Esophagus squamous epithelium (tissue), 4 donors: ENCODE data around the gene DOCK3.
"Not testable (repeated sequence)": the region's sequence is repeated elsewhere in the genome, so short reads cannot be mapped to it uniquely, and the experiment has no call there.

Source experiments
- CTCF ChIP-seq, 6 experiments: fragments of 450-650 bp in 4 of 6; fragments of 200-600 bp in 2 of 6; sonication (generic) in 2 of 6; IDR thresholded peaks; one replicate each; pipeline ENCODE4 v1.5.1; 2016 to 2019; ENCODE audit warnings: antibody characterized with exemption in 6 of 6, mild to moderate bottlenecking in 4 of 6, moderate library complexity in 4 of 6
- POLR2A ChIP-seq, 4 donors: fragments of 450-650 bp; IDR thresholded peaks; one replicate each; pipeline ENCODE4 v1.6.1; 2017; ENCODE audit warnings: antibody characterized with exemption in 4 of 4, mild to moderate bottlenecking in 4 of 4, moderate library complexity in 3 of 4

- TF ChIP-seq CTCF, POLR2A (IDR thresholded peaks at IDR 0.05): not testable (repeated sequence)
Measured at GRCh38 chr3:51387281-51387680, 712.6 kb downstream of the DOCK3 start.
